Measurements from ENCODE around the gene DRAM1. TPM values are rescaled to one million over a fixed set of nuclear protein-coding genes. Genes with fewer than 3 reads are reported as not detected.

Gene DRAM1
- total and polyA plus RNA-seq, 10 of the 15 experiments (the other 5 are each of a cell fraction or from before 2014, with no cell fraction given): 22.4 to 91.5 (median 41.4) TPM

GRCh38 chr12:101947316-101947715 is 69.9 kb downstream of the DRAM1 start:
- H3K79me2 ChIP-seq (ENCODE audit: control insufficient read depth, insufficient read depth, low read length): peaks cover 18% of the 10 kb centered on the region
- H3K27me3 ChIP-seq (replicated peaks in 1 of 2; ENCODE audit: control insufficient read depth in 2 of 2, insufficient read depth in 2 of 2, low read length in 1 of 2): no peaks in the 10 kb centered on the region
- SMC1A ChIA-PET (ENCODE audit: uncharacterized antibody, unreplicated experiment): no interaction called here
- intact Hi-C loops (cut with micrococcal nuclease; ENCODE audit: unreplicated experiment) (loop anchor here (10.0 kb wide), 1 partner anchor 357 kb away; no protein-coding TSS in a partner anchor), in situ Hi-C loops (cut with MboI) (loop anchor here (25.0 kb wide), 1 partner anchor 1590 kb away; no protein-coding TSS in a partner anchor)
- no TSS peak for BruUV-seq (replicated peaks)
- H3K27ac ChIP-seq (ENCODE audit: control insufficient read depth, insufficient read depth): no peak overlapping the region
- H3K4me3 ChIP-seq: no peak overlapping the region
- ATAC-seq: no peak
- TF ChIP-seq MEF2A (IDR thresholded peaks at IDR 0.05; ENCODE audit: insufficient read depth, low read depth, low read length) (no peak), TCF3 (IDR thresholded peaks at IDR 0.05; ENCODE audit: borderline replicate concordance, insufficient read depth, low read depth, low read length) (no peak), MYB (IDR thresholded peaks at IDR 0.05; ENCODE audit: borderline replicate concordance, low read depth, low read length) (no peak), SIX5 (IDR thresholded peaks at IDR 0.05; ENCODE audit: low read depth, low read length, severe bottlenecking) (no peak), HDAC2 (IDR thresholded peaks at IDR 0.05) (no peak), TARDBP (IDR thresholded peaks at IDR 0.05; ENCODE audit: borderline replicate concordance) (no peak), MXI1 (IDR thresholded peaks at IDR 0.05; ENCODE audit: low read depth, low read length) (no peak)
- peaks cover 9 to 17% of the 10 kb centered on the region in 2 experiments for H3K36me3 ChIP-seq (ENCODE audit: control insufficient read depth in 2 of 2, insufficient read depth in 2 of 2, low read length in 1 of 2)
- DNase-seq (ENCODE audit: low read depth, low spot score): no peak
- CTCF ChIA-PET: no interaction called here
- peaks cover 10% of the 10 kb centered on the region for H3K4me1 ChIP-seq (ENCODE audit: control insufficient read depth, insufficient read depth, low read length)
- H4K20me1 ChIP-seq (ENCODE audit: control insufficient read depth, insufficient read depth): no peaks in the 10 kb centered on the region
- H3K4me2 ChIP-seq (ENCODE audit: control insufficient read depth, insufficient read depth): no peak overlapping the region
- no peak overlapping the region for H3K9ac ChIP-seq (ENCODE audit: control insufficient read depth, insufficient read depth, low read length)
- H3K9me3 ChIP-seq (replicated peaks; ENCODE audit: control insufficient read depth, insufficient read depth, low read length): no peaks in the 10 kb centered on the region; the same call in 2 of the 3 replicates
- H2AFZ ChIP-seq (ENCODE audit: control insufficient read depth, low read depth, low read length): no peak overlapping the region
- POLR2A ChIA-PET: interaction anchor here (0.5 to 1.0 kb wide), 2 partner anchors 14 to 20 kb away, joined by 3 to 9 read pairs; no protein-coding TSS in a partner anchor
- RAD21 ChIA-PET (ENCODE audit: unreplicated experiment): no interaction called here
- WGBS (ENCODE audit: insufficient coverage, insufficient replicate concordance, low lambda C conversion rate, missing lambda C conversion rate): 100% methylated on average over 1 of the region's 1 CpG
- FAIRE-seq: no peak

GRCh38 chr12:101948365-101948764 is 71.0 kb downstream of the DRAM1 start:
- RAD21 ChIA-PET (ENCODE audit: unreplicated experiment): no interaction called here
- in situ Hi-C loops (cut with MboI): loop anchor here (25.0 kb wide), 1 partner anchor 1589 kb away; no protein-coding TSS in a partner anchor
- TF ChIP-seq FOXM1 (IDR thresholded peaks at IDR 0.05; ENCODE audit: low read depth, low read length) (no peak), CEBPB (IDR thresholded peaks at IDR 0.05; ENCODE audit: borderline replicate concordance in 1 of 2, low read depth in 2 of 2, low read length in 2 of 2) (no peak), PAX5 (IDR thresholded peaks at IDR 0.05; ENCODE audit: borderline replicate concordance, low read depth, low read length) (no peak), HDAC6 (IDR thresholded peaks at IDR 0.05; ENCODE audit: unreplicated experiment) (no peak), RELA (IDR thresholded peaks at IDR 0.05; ENCODE audit: borderline replicate concordance, partially characterized antibody) (no peak), RELB (IDR thresholded peaks at IDR 0.05; ENCODE audit: low read depth) (no peak), USF2 (IDR thresholded peaks at IDR 0.05; ENCODE audit: borderline replicate concordance, low read depth, low read length) (no peak), SRF (IDR thresholded peaks at IDR 0.05; ENCODE audit: low read depth in 2 of 2, low read length in 2 of 2) (no peak), RCOR1 (conservative IDR thresholded peaks at IDR 0.05; ENCODE audit: low read depth, low read length) (no peak)

More at GRCh38 chr12:101948365-101948764, 71.0 kb downstream of the DRAM1 start:
- POLR2A ChIA-PET: interaction anchor here (1.0 kb wide), 1 partner anchor 19 kb away, joined by 3 read pairs; no protein-coding TSS in a partner anchor
- BruUV-seq (replicated peaks): no TSS peak
- ATAC-seq (no peak), DNase-seq (ENCODE audit: low read depth, low spot score) (no peak), FAIRE-seq (no peak)
- intact Hi-C loops (cut with micrococcal nuclease; ENCODE audit: unreplicated experiment): loop anchor here (10.0 kb wide), 1 partner anchor 356 kb away; no protein-coding TSS in a partner anchor
- Histone ChIP-seq H3K9ac (ENCODE audit: control insufficient read depth, insufficient read depth, low read length) (no peak overlapping the region), H2AFZ (ENCODE audit: control insufficient read depth, low read depth, low read length) (no peak overlapping the region), H3K36me3 (ENCODE audit: control insufficient read depth in 2 of 2, insufficient read depth in 2 of 2, low read length in 1 of 2) (peaks cover 9 to 16% of the 10 kb centered on the region in 2 experiments), H3K27ac (ENCODE audit: control insufficient read depth, insufficient read depth) (no peak overlapping the region), H3K9me3 (replicated peaks; ENCODE audit: control insufficient read depth, insufficient read depth, low read length) (no peaks in the 10 kb centered on the region; the same call in 2 of the 3 replicates), H3K79me2 (ENCODE audit: control insufficient read depth, insufficient read depth, low read length) (peaks cover 15% of the 10 kb centered on the region), H3K27me3 (replicated peaks in 1 of 2; ENCODE audit: control insufficient read depth in 2 of 2, insufficient read depth in 2 of 2, low read length in 1 of 2) (no peaks in the 10 kb centered on the region), H3K4me1 (ENCODE audit: control insufficient read depth, insufficient read depth, low read length) (peaks cover 8% of the 10 kb centered on the region; the same call in 1 of the 2 replicates), H3K4me3 (no peak overlapping the region), H4K20me1 (ENCODE audit: control insufficient read depth, insufficient read depth) (no peaks in the 10 kb centered on the region), H3K4me2 (ENCODE audit: control insufficient read depth, insufficient read depth) (no peak overlapping the region)
- CTCF ChIA-PET: no interaction called here
- WGBS (ENCODE audit: insufficient coverage, insufficient replicate concordance, low lambda C conversion rate, missing lambda C conversion rate): 83% methylated on average over 3 of the region's 3 CpGs
- SMC1A ChIA-PET (ENCODE audit: uncharacterized antibody, unreplicated experiment): no interaction called here
